ENCODE measurements around the gene SLC23A2. TPM values are rescaled to one million over a fixed set of nuclear protein-coding genes. Genes with fewer than 3 reads are reported as not detected.

The SLC23A2 gene
- total RNA-seq, 1 experiment from 2014 or later, result 22.3 TPM

GRCh38 chr20:4893709-4894108, 107.6 kb downstream of the SLC23A2 start:
- Histone ChIP-seq H3K4me1 (replicated peaks; ENCODE audit: insufficient read depth) (peaks cover 24% of the 10 kb centered on the region), H3K9me3 (ENCODE audit: insufficient read depth, low read depth) (no peaks in the 10 kb centered on the region), H3F3A (ENCODE audit: insufficient read depth, low read depth) (peaks cover 13% of the 10 kb centered on the region; the same call in 1 of the 2 replicates), H4K20me1 (ENCODE audit: insufficient read depth) (no peaks in the 10 kb centered on the region), H3K9me2 (ENCODE audit: insufficient read depth) (no peaks in the 10 kb centered on the region), H3K4me2 (no peak overlapping the region), H3K79me2 (ENCODE audit: low read depth) (0 out of 2 replicates have a peak, but pooled peaks cover 8% of the 10 kb centered on the region), H2AFZ (no peak overlapping the region), H3K27me3 (ENCODE audit: insufficient read depth, low read depth) (no peaks in the 10 kb centered on the region), H3K4me3 (no peak overlapping the region), H3K36me3 (ENCODE audit: low read depth) (no peaks in the 10 kb centered on the region), H3K27ac (no peak overlapping the region)
- no TSS peak for BruUV-seq (replicated peaks)
- ChIA-PET CTCF (no interaction called here), POLR2A (ENCODE audit: unreplicated experiment) (no interaction called here)
- no peak for DNase-seq
- intact Hi-C loops (cut with micrococcal nuclease; ENCODE audit: unreplicated experiment), result no loop called here
- TF ChIP-seq CTCF (conservative IDR thresholded peaks at IDR 0.05) (no peak), EZH2 (IDR thresholded peaks at IDR 0.05; ENCODE audit: low read depth) (no peak)

GRCh38 chr20:4891997-4892396, 109.3 kb downstream of the SLC23A2 start:
- Histone ChIP-seq H3K79me2 (ENCODE audit: low read depth) (0 out of 2 replicates have a peak, but pooled peaks cover 2% of the 10 kb centered on the region), H3K9me2 (ENCODE audit: insufficient read depth) (no peaks in the 10 kb centered on the region), H3F3A (ENCODE audit: insufficient read depth, low read depth) (no peaks in the 10 kb centered on the region), H3K27me3 (ENCODE audit: insufficient read depth, low read depth) (no peaks in the 10 kb centered on the region), H3K36me3 (ENCODE audit: low read depth) (no peaks in the 10 kb centered on the region), H3K4me1 (replicated peaks; ENCODE audit: insufficient read depth) (peaks cover 8% of the 10 kb centered on the region), H2AFZ (no peak overlapping the region), H4K20me1 (ENCODE audit: insufficient read depth) (no peaks in the 10 kb centered on the region), H3K4me2 (no peak overlapping the region), H3K4me3 (no peak overlapping the region), H3K27ac (no peak overlapping the region), H3K9me3 (ENCODE audit: insufficient read depth, low read depth) (no peaks in the 10 kb centered on the region)
- ChIA-PET CTCF (no interaction called here), POLR2A (ENCODE audit: unreplicated experiment) (interaction anchor here (0.7 kb wide), 1 partner anchor 185 kb away, joined by 3 read pairs; no protein-coding TSS in a partner anchor)
- no peak for DNase-seq
- no TSS peak for BruUV-seq (replicated peaks)
- no peak for TF ChIP-seq CTCF (conservative IDR thresholded peaks at IDR 0.05)
- TF ChIP-seq EZH2 (IDR thresholded peaks at IDR 0.05; ENCODE audit: low read depth), result no peak
- intact Hi-C loops (cut with micrococcal nuclease; ENCODE audit: unreplicated experiment), result no loop called here

GRCh38 chr20:4891190-4891763, 110.0 kb downstream of the SLC23A2 start:
- no peak overlapping the region for H3K4me3 ChIP-seq
- H3F3A ChIP-seq (ENCODE audit: insufficient read depth, low read depth), result no peaks in the 10 kb centered on the region
- intact Hi-C loops (cut with micrococcal nuclease; ENCODE audit: unreplicated experiment), result no loop called here
- H3K9me2 ChIP-seq (ENCODE audit: insufficient read depth), result no peaks in the 10 kb centered on the region
- no peak overlapping the region for H3K4me2 ChIP-seq
- ChIA-PET POLR2A (ENCODE audit: unreplicated experiment) (no interaction called here), CTCF (interaction anchor here (0.7 kb wide), 1 partner anchor 8 kb away, joined by 3 read pairs; no protein-coding TSS in a partner anchor)
- H3K27ac ChIP-seq, result no peak overlapping the region
- H3K27me3 ChIP-seq (ENCODE audit: insufficient read depth, low read depth), result no peaks in the 10 kb centered on the region
- no peaks in the 10 kb centered on the region for H4K20me1 ChIP-seq (ENCODE audit: insufficient read depth)
- H2AFZ ChIP-seq, result no peak overlapping the region
- no peaks in the 10 kb centered on the region for H3K9me3 ChIP-seq (ENCODE audit: insufficient read depth, low read depth)
- no peaks in the 10 kb centered on the region for H3K79me2 ChIP-seq (ENCODE audit: low read depth)
- no TSS peak for BruUV-seq (replicated peaks)
- no peak for DNase-seq
- TF ChIP-seq EZH2 (IDR thresholded peaks at IDR 0.05; ENCODE audit: low read depth), result no peak
- no peak for TF ChIP-seq CTCF (conservative IDR thresholded peaks at IDR 0.05)
- 0 out of 2 replicates have a peak, but pooled peaks cover under 1% of the 10 kb centered on the region for H3K4me1 ChIP-seq (replicated peaks; ENCODE audit: insufficient read depth)
- H3K36me3 ChIP-seq (ENCODE audit: low read depth), result no peaks in the 10 kb centered on the region

Measured in PC-9 (cell line).